ENCODE results near the gene MRFAP1.

DNA sequence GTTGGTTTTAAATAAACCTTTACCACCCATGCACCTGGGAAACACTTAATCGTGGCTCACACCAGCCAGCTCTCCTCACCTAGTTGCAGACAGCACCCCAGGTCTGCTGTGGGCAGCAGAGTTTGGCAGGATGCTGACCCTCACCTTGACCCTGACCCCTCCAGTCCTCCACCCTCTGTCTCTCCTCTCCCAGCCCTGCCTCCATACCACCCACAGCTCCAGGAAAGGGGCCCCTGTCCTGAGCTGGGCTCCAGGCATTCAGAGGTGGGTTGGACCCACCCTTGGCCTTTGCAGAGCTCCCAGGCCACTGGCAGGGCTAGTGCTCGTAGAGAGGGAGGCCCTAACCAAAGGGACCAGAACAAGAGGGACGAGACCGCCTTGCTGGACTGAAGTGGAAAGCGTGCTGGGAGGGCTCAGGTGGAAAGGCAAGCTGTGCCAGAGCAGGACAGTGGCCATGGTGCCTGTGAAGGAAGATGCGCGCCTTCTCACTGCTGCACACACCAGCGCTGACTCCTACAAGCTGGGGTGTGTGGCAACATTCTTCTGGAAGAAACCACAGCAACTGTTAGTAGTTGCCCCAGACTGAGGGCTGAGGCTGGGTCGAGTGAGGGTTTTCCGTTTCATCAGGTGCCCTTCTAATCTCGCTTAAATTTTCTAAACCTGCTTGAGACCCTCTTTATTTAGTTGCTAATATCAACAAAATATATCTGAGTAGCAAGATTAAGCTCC lies 42.5 kb downstream of the MRFAP1 start:
- TF ChIP-seq, protein P1, sequence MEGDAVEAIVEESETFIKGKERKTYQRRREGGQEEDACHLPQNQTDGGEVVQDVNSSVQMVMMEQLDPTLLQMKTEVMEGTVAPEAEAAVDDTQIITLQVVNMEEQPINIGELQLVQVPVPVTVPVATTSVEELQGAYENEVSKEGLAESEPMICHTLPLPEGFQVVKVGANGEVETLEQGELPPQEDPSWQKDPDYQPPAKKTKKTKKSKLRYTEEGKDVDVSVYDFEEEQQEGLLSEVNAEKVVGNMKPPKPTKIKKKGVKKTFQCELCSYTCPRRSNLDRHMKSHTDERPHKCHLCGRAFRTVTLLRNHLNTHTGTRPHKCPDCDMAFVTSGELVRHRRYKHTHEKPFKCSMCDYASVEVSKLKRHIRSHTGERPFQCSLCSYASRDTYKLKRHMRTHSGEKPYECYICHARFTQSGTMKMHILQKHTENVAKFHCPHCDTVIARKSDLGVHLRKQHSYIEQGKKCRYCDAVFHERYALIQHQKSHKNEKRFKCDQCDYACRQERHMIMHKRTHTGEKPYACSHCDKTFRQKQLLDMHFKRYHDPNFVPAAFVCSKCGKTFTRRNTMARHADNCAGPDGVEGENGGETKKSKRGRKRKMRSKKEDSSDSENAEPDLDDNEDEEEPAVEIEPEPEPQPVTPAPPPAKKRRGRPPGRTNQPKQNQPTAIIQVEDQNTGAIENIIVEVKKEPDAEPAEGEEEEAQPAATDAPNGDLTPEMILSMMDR (IDR thresholded peaks at IDR 0.05) = no peak
- TF ChIP-seq POLR2A (IDR thresholded peaks at IDR 0.05) = no peak
